H1 (cell line): ENCODE data around the gene SLC7A7. TPM values are rescaled to one million over a fixed set of nuclear protein-coding genes. Genes with fewer than 3 reads are reported as not detected.

ENCODE experiments used
- CTCF ChIA-PET: fragments of 300-600 bp; sonication (Branson Sonifier 250); formaldehyde crosslinking; loops from one replicate; lab custom pipeline; 2021; ENCODE audit not compliant: partially characterized antibody; lab: Charles Lee
- POLR2A ChIA-PET: fragments of 300-600 bp; sonication (Branson Sonifier 250); formaldehyde crosslinking; loops from one replicate; lab custom pipeline; 2021; ENCODE audit warnings: inconsistent platforms; ENCODE audit not compliant: partially characterized antibody; lab: Charles Lee
- DNase-seq, 2 experiments: peaks; one replicate each; pipeline versions ENCODE4 v3.0.0 to v3.0.0-alpha.2; 2010 to 2022; ENCODE audit warnings: low spot score in 2 of 2, low read depth in 1 of 2, mixed read lengths in 1 of 2
- FAIRE-seq: peaks from 2 replicates; lab custom pipeline; 2011; peaks lifted over from hg19 to GRCh38; lab: Jason Lieb, UNC
- H2AFZ ChIP-seq: 2 replicates; pipeline ENCODE4 v1.8.1; 2012; ENCODE audit warnings: low read length, inconsistent platforms
- H2AK5ac ChIP-seq: 2 replicates; pipeline ENCODE4 v1.6.1; 2013; ENCODE audit warnings: low read depth, low read length
- H2BK120ac ChIP-seq: replicated peaks from 2 replicates; pipeline ENCODE3; 2013; ENCODE audit warnings: low read depth, low read length, inconsistent platforms
- H2BK12ac ChIP-seq: 2 replicates; pipeline ENCODE4 v1.6.1; 2013; ENCODE audit warnings: low read depth, low read length
- H2BK15ac ChIP-seq: 2 replicates; pipeline ENCODE4 v1.6.1; 2013; ENCODE audit warnings: low read length
- H2BK20ac ChIP-seq: 2 replicates; pipeline ENCODE4 v1.6.1; 2013; ENCODE audit warnings: low read length
- H2BK5ac ChIP-seq: 2 replicates; pipeline ENCODE4 v1.6.1; 2013; ENCODE audit warnings: low read depth, low read length
- H3K14ac ChIP-seq: 2 replicates; pipeline ENCODE4 v1.6.1; 2013; ENCODE audit warnings: inconsistent platforms; ENCODE audit not compliant: insufficient read length
- H3K18ac ChIP-seq: 2 replicates; pipeline ENCODE4 v1.6.1; 2013; ENCODE audit warnings: low read length; ENCODE audit errors: extremely low read depth
- H3K23ac ChIP-seq: 2 replicates; pipeline ENCODE4 v1.6.1; 2013; ENCODE audit warnings: inconsistent platforms; ENCODE audit not compliant: insufficient read length
- H3K23me2 ChIP-seq: 2 replicates; pipeline ENCODE4 v1.6.1; 2013; ENCODE audit warnings: low read depth, low read length
- H3K27ac ChIP-seq: 2 replicates; pipeline ENCODE4 v1.6.1; 2011; ENCODE audit warnings: low read depth, low read length, inconsistent platforms
- H3K27me3 ChIP-seq, 4 experiments: replicated peaks in 1 of 4; 1 replicate in 1 of 4; 2 replicates in 3 of 4; pipeline versions ENCODE4 v1.6.1 to v1.8.1; 2011 to 2013; ENCODE audit warnings: low read length in 3 of 4, mild to moderate bottlenecking in 3 of 4, inconsistent platforms in 2 of 4, mixed read lengths in 2 of 4, moderate library complexity in 1 of 4; ENCODE audit not compliant: control insufficient read depth in 3 of 4, insufficient read depth in 3 of 4; ENCODE audit errors: extremely low read depth in 1 of 4
- H3K36me3 ChIP-seq, 4 experiments: 2 replicates each; pipeline versions ENCODE4 v1.6.1 to v1.8.1; 2011 to 2013; ENCODE audit warnings: mild to moderate bottlenecking in 4 of 4, low read length in 3 of 4, moderate library complexity in 2 of 4, control low read depth in 1 of 4, inconsistent platforms in 1 of 4; ENCODE audit not compliant: insufficient read depth in 4 of 4, control insufficient read depth in 2 of 4
- H3K4ac ChIP-seq: replicated peaks from 2 replicates; pipeline ENCODE3; 2013; ENCODE audit warnings: low read length, low read depth, mixed read lengths, inconsistent platforms; ENCODE audit not compliant: insufficient read length
- H3K4me1 ChIP-seq, 4 experiments: replicated peaks in 1 of 4; 1 replicate in 1 of 4; 2 replicates in 3 of 4; pipeline versions ENCODE4 v1.6.1 to v1.8.1; 2011 to 2013; ENCODE audit warnings: low read length in 3 of 4, inconsistent platforms in 2 of 4, mixed read lengths in 1 of 4; ENCODE audit not compliant: insufficient read depth in 4 of 4, control insufficient read depth in 3 of 4
- H3K4me2 ChIP-seq, 2 experiments: 2 replicates each; pipeline versions ENCODE4 v1.6.1 to v1.8.1; 2011 to 2013; ENCODE audit warnings: low read depth in 2 of 2, low read length in 2 of 2, control low read depth in 1 of 2, inconsistent platforms in 1 of 2, mild to moderate bottlenecking in 1 of 2; ENCODE audit not compliant: insufficient read depth in 1 of 2
- H3K4me3 ChIP-seq, 4 experiments: fragments of 200-600, 300-600 bp in 1 of 4; sonication (generic), shearing (Covaris generic), sonication (Bioruptor Twin) in 1 of 4; 2 replicates each; pipeline versions ENCODE4 v1.5.1 to v1.8.1; 2011 to 2016; ENCODE audit warnings: low read length in 4 of 4, low read depth in 3 of 4, control low read depth in 2 of 4, inconsistent platforms in 2 of 4, mild to moderate bottlenecking in 2 of 4, mixed read lengths in 1 of 4, moderate library complexity in 1 of 4; ENCODE audit not compliant: insufficient read depth in 2 of 4; ENCODE audit errors: extremely low read depth in 1 of 4
- H3K56ac ChIP-seq: replicated peaks from 2 replicates; pipeline ENCODE3; 2013; ENCODE audit warnings: low read depth, mild to moderate bottlenecking, mixed read lengths, low read length, inconsistent platforms; ENCODE audit not compliant: insufficient read length
- H3K79me1 ChIP-seq: 2 replicates; pipeline ENCODE4 v1.6.1; 2013; ENCODE audit warnings: low read depth, low read length, control low read depth
- H3K79me2 ChIP-seq, 2 experiments: 2 replicates each; pipeline versions ENCODE4 v1.6.1 to v1.8.1; 2012 to 2013; ENCODE audit warnings: low read length in 2 of 2, mild to moderate bottlenecking in 2 of 2, inconsistent platforms in 1 of 2; ENCODE audit not compliant: insufficient read depth in 2 of 2, control insufficient read depth in 1 of 2
- H3K9ac ChIP-seq, 4 experiments: replicated peaks in 1 of 4; 1 replicate in 1 of 4; 2 replicates in 3 of 4; pipeline versions ENCODE4 v1.6.1 to v1.8.1; 2011 to 2013; ENCODE audit warnings: low read depth in 3 of 4, low read length in 3 of 4, control low read depth in 2 of 4, mild to moderate bottlenecking in 2 of 4, moderate library complexity in 2 of 4, inconsistent platforms in 1 of 4; ENCODE audit errors: extremely low read depth in 1 of 4
- H3K9me3 ChIP-seq, 2 experiments: 2 replicates each; pipeline versions ENCODE4 v1.6.1 to v1.8.1; 2012 to 2013; ENCODE audit warnings: mild to moderate bottlenecking in 2 of 2, moderate library complexity in 2 of 2, control low read depth in 1 of 2, inconsistent platforms in 1 of 2, low read depth in 1 of 2, low read length in 1 of 2, mixed read lengths in 1 of 2; ENCODE audit not compliant: insufficient read depth in 2 of 2
- H4K20me1 ChIP-seq, 2 experiments: replicated peaks in 1 of 2; 2 replicates each; pipeline versions ENCODE3 to v1.8.1; 2011 to 2013; ENCODE audit warnings: inconsistent platforms in 2 of 2, low read length in 2 of 2, mild to moderate bottlenecking in 1 of 2; ENCODE audit not compliant: insufficient read depth in 2 of 2, control insufficient read depth in 1 of 2
- H4K5ac ChIP-seq: 2 replicates; pipeline ENCODE4 v1.6.1; 2013; ENCODE audit warnings: low read length, low read depth, mixed read lengths, inconsistent platforms; ENCODE audit not compliant: insufficient read length
- H4K8ac ChIP-seq: 2 replicates; pipeline ENCODE4 v1.8.0; 2013; ENCODE audit warnings: mild to moderate bottlenecking, moderate library complexity, low read length, inconsistent platforms; ENCODE audit not compliant: insufficient read depth; ENCODE audit errors: extremely low read depth
- H4K91ac ChIP-seq: replicated peaks from 2 replicates; pipeline ENCODE3; 2013; ENCODE audit warnings: low read length, mixed read lengths, inconsistent platforms; ENCODE audit not compliant: insufficient read length
- CBX8 ChIP-seq: fragments of 300-800, 300-1000 bp; sonication (generic); IDR thresholded peaks from 2 replicates; pipeline ENCODE4 v1.7.1; 2016; ENCODE audit warnings: low read depth, low read length, borderline replicate concordance
- CTCF ChIP-seq, 3 experiments: IDR thresholded peaks; 1 replicate in 2 of 3; 2 replicates in 1 of 3; pipeline versions ENCODE4 v1.5.1 to v1.6.1; 2011; ENCODE audit warnings: low read length in 3 of 3, mild to moderate bottlenecking in 3 of 3, inconsistent platforms in 2 of 3, low read depth in 1 of 3, moderate library complexity in 1 of 3; ENCODE audit not compliant: insufficient read depth in 1 of 3; ENCODE audit errors: control extremely low read depth in 1 of 3
- JUN ChIP-seq: IDR thresholded peaks from 2 replicates; pipeline ENCODE4 v1.6.1; 2011; ENCODE audit warnings: low read depth, mild to moderate bottlenecking, improper control_type of control experiment, low read length
- KDM4A ChIP-seq: IDR thresholded peaks from one replicate; pipeline ENCODE4 v1.7.1; 2012; ENCODE audit warnings: low read depth, mild to moderate bottlenecking, moderate library complexity, low read length, inconsistent platforms; ENCODE audit not compliant: severe bottlenecking
- POLR2A ChIP-seq, 2 experiments: IDR thresholded peaks; 1 replicate in 1 of 2; 2 replicates in 1 of 2; pipeline ENCODE4 v1.6.1; 2011; ENCODE audit warnings: low read depth in 2 of 2, low read length in 2 of 2, mild to moderate bottlenecking in 2 of 2; ENCODE audit errors: control extremely low read depth in 1 of 2
- SIN3A ChIP-seq, 2 experiments: IDR thresholded peaks in 1 of 2; conservative IDR thresholded peaks in 1 of 2; 2 replicates each; pipeline ENCODE4 v1.6.1; 2011 to 2012; ENCODE audit warnings: low read length in 2 of 2, improper control_type of control experiment in 1 of 2, low read depth in 1 of 2, mild to moderate bottlenecking in 1 of 2
- SRF ChIP-seq: IDR thresholded peaks from 2 replicates; pipeline ENCODE4 v1.6.1; 2011; ENCODE audit warnings: mild to moderate bottlenecking, low read depth, low read length, moderate library complexity
- TBP ChIP-seq: IDR thresholded peaks from 2 replicates; pipeline ENCODE4 v1.6.1; 2011; ENCODE audit warnings: low read depth, low read length, improper control_type of control experiment
- WGBS, 2 experiments: shearing (Covaris generic) in 1 of 2; methylation state at CpG; one replicate each; pipeline versions ENCODE4 v1.1.6 to v1.1.7; 2013 to 2015; ENCODE audit warnings: low lambda C conversion rate in 2 of 2, mixed read lengths in 2 of 2, inconsistent platforms in 1 of 2, low coverage in 1 of 2, missing lambda C conversion rate in 1 of 2; ENCODE audit not compliant: insufficient replicate concordance in 2 of 2, insufficient coverage in 1 of 2, insufficient read length in 1 of 2; ENCODE audit errors: extremely low coverage in 1 of 2, missing lambda C conversion rate in 1 of 2; 5-methylcytosine and 5-hydroxymethylcytosine counted together
- polyA plus RNA-seq, 7 experiments: library from polyadenylated mRNA; depleted of rRNA in 3 of 7; stranded (reverse) in 5 of 7; unstranded in 2 of 7; fragments of >200 nt in 5 of 7; fragments of 200-250 nt in 2 of 7; gene quantifications; 1 replicate in 5 of 7; 2 replicates in 1 of 7; 4 replicates in 1 of 7; pipeline versions ENCODE4 v1.2.1 to v1.2.3, GENCODE V29; 2011 to 2013; ENCODE audit warnings: missing spikeins in 2 of 7, mixed read lengths in 2 of 7
- total RNA-seq: library from RNA; stranded (reverse); fragmentation: NEBNext Ultra II Directional; extraction: Animal tissue kit (Norgen Biotek cat#: 25700); gene quantifications from 2 replicates; pipeline ENCODE4 v1.2.1, GENCODE V29; 2021
- TF ChIP-seq, protein P1 (sequence below): IDR thresholded peaks from 2 replicates; pipeline ENCODE4 v1.6.1; 2011; ENCODE audit warnings: low read depth, mild to moderate bottlenecking, low read length; ENCODE audit not compliant: insufficient read depth

SLC7A7 gene
- total and polyA plus RNA-seq, 2 of the 8 experiments (the other 6 are each of a cell fraction or from before 2014, with no cell fraction given), result 5.8 to 14.9 TPM

GRCh38 chr14:22781301-22781991, 33.8 kb downstream of the SLC7A7 start:
- Histone ChIP-seq H3K4me3 (no peak overlapping the region), H2AFZ (no peak overlapping the region), H2BK5ac (peak overlapping the region; percentile 26; the same call in 1 of the 2 replicates), H4K91ac (no peak overlapping the region), H3K23ac (no peak overlapping the region), H3K9ac (no peak overlapping the region), H3K4me2 (no peak overlapping the region), H3K23me2 (no peaks in the 10 kb centered on the region), H3K79me2 (no peaks in the 10 kb centered on the region), H3K4me1 (no peaks in the 10 kb centered on the region; a peak in 1 of 7 replicates), H4K20me1 (no peaks in the 10 kb centered on the region), H2BK120ac (no peak overlapping the region), H2BK12ac (0 out of 2 replicates have a peak overlapping the region, but pooled peaks have one; percentile 23), H3K4ac (no peak overlapping the region), H4K5ac (no peak overlapping the region), H3K27me3 (no peaks in the 10 kb centered on the region), H3K18ac (no peak overlapping the region), H3K14ac (no peak overlapping the region), H3K27ac (no peak overlapping the region), H3K36me3 (no peaks in the 10 kb centered on the region), H3K9me3 (no peaks in the 10 kb centered on the region), H2BK15ac (no peak overlapping the region), H3K56ac (no peak overlapping the region), H3K79me1 (no peaks in the 10 kb centered on the region), H2BK20ac (no peak overlapping the region), H4K8ac (no peak overlapping the region), H2AK5ac (no peak overlapping the region)
- ChIA-PET CTCF (interaction anchor here (0.8 to 3.0 kb wide), 12 partner anchors 12 to 221 kb away, joined by 3 to 13 read pairs (median 4); partner anchors contain the start of gene MRPL52), POLR2A (interaction anchor here (0.7 to 1.2 kb wide), 4 partner anchors 15 to 68 kb away, joined by 3 to 4 read pairs (median 3); partner anchors contain the start of gene OXA1L)
- FAIRE-seq, result no peak
- 0% methylated on average over 1 of the region's 1 CpG; no CpG with 5 or more reads in 1 of the 2 experiments for WGBS, 2 experiments
- no peak for DNase-seq
- TF ChIP-seq TBP (no peak), SRF (no peak), POLR2A (IDR thresholded peaks at IDR 0.05; ENCODE audit: control extremely low read depth in 1 of 2, low read depth in 2 of 2, low read length in 2 of 2) (no peak), CTCF (IDR thresholded peaks at IDR 0.05; ENCODE audit: control extremely low read depth in 1 of 3, insufficient read depth in 1 of 3, low read depth in 1 of 3, low read length in 3 of 3) (no peak), KDM4A (no peak), SIN3A (conservative IDR thresholded peaks at IDR 0.05 in 1 of 2, IDR thresholded peaks at IDR 0.05 in 1 of 2; ENCODE audit: low read depth in 1 of 2, low read length in 2 of 2) (no peak), JUN (no peak), CBX8 (no peak)
- TF ChIP-seq, protein P1, sequence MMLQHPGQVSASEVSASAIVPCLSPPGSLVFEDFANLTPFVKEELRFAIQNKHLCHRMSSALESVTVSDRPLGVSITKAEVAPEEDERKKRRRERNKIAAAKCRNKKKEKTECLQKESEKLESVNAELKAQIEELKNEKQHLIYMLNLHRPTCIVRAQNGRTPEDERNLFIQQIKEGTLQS, result no peak
